ENCODE results near the gene LAIR1.

The LAIR1 gene

DNA sequence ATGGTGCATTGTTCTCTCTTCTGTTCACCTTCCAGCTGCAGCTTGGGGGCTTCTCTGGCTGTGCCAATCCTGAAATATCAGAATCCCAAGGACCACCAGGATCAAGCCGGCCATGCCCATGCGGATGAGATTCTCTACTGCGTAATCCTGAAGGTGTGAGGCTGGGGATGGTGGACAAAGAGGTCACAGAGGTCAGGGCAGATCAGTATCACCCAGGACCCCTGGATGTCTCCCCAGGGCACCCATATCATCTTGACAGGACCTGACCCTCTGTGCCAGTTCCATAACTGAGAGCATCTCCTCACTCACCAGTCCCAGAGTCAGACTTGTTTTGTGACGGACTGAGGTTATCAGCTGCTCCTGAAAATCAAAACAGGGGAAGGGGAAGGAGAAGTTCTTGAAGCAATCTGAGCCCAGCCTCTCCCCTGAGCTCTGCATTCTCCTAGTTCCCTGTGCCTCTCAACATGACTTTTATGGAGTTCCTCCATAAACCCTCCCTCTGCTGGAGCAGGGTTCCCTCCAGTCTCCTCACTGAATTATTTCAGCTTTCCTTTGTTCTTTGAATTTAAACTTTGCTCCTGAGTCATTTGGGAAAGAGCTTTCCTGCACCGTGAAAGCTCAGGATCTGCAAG is 57.2 kb downstream of the LAIR1 start:
- Histone ChIP-seq H4K20me1 (ENCODE audit: insufficient read depth, low read length) (no peaks in the 10 kb centered on the region), H3F3A (ENCODE audit: insufficient read depth, low read length) (no peaks in the 10 kb centered on the region), H3K27ac (ENCODE audit: low read length) (no peak overlapping the region), H2AFZ (ENCODE audit: low read length) (no peak overlapping the region), H3K9me2 (replicated peaks; ENCODE audit: insufficient read depth, low read length) (no peaks in the 10 kb centered on the region), H3K79me2 (ENCODE audit: low read length) (no peaks in the 10 kb centered on the region), H3K4me1 (ENCODE audit: low read length) (no peaks in the 10 kb centered on the region), H3K9ac (ENCODE audit: low read length) (no peak overlapping the region), H3K4me2 (ENCODE audit: low read depth, low read length) (no peak overlapping the region), H3K36me3 (replicated peaks; ENCODE audit: insufficient read depth, low read length) (no peaks in the 10 kb centered on the region), H3K27me3 (replicated peaks; ENCODE audit: insufficient read depth, low read length) (peaks cover 63% of the 10 kb centered on the region), H3K4me3 (ENCODE audit: low read length) (no peak overlapping the region), H3K9me3 (replicated peaks; ENCODE audit: insufficient read depth, low read length) (no peaks in the 10 kb centered on the region)
- TF ChIP-seq EZH2 (optimal IDR thresholded peaks at IDR 0.05; ENCODE audit: low read depth, low read length) (no peak), EZH2phosphoT487 (IDR thresholded peaks at IDR 0.05; ENCODE audit: low read length) (no peak)
- TF ChIP-seq, protein P1, sequence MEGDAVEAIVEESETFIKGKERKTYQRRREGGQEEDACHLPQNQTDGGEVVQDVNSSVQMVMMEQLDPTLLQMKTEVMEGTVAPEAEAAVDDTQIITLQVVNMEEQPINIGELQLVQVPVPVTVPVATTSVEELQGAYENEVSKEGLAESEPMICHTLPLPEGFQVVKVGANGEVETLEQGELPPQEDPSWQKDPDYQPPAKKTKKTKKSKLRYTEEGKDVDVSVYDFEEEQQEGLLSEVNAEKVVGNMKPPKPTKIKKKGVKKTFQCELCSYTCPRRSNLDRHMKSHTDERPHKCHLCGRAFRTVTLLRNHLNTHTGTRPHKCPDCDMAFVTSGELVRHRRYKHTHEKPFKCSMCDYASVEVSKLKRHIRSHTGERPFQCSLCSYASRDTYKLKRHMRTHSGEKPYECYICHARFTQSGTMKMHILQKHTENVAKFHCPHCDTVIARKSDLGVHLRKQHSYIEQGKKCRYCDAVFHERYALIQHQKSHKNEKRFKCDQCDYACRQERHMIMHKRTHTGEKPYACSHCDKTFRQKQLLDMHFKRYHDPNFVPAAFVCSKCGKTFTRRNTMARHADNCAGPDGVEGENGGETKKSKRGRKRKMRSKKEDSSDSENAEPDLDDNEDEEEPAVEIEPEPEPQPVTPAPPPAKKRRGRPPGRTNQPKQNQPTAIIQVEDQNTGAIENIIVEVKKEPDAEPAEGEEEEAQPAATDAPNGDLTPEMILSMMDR (IDR thresholded peaks at IDR 0.05; ENCODE audit: low read length) = no peak
- DNase-seq = no peak

DNA sequence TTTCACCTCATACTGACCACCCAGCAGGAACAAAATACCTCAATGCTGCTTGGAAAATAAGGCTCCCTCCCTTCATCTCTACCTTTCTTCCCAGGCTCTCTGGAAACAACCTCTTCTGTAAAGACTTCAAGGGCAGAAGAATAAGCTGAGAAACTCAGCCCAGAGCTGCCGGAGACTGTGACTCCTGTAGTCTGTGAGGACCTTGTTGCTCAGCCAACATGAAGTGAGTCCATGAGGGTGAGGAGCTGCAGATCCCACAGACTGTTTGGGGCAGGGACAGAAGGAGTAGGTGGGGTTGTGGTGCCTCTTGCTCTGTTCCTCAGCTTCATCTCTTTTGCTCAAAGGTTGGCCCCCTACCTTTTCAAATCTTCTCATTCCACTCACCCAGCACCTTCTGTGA is 59.6 kb downstream of the LAIR1 start:
- H3K9me2 ChIP-seq (replicated peaks; ENCODE audit: insufficient read depth, low read length) = no peaks in the 10 kb centered on the region
- no peak overlapping the region for H3K4me3 ChIP-seq (ENCODE audit: low read length)
- no peaks in the 10 kb centered on the region for H3K4me1 ChIP-seq (ENCODE audit: low read length)
- H3K27me3 ChIP-seq (replicated peaks; ENCODE audit: insufficient read depth, low read length) = peaks cover 66% of the 10 kb centered on the region
- DNase-seq = no peak
- no peaks in the 10 kb centered on the region for H3F3A ChIP-seq (ENCODE audit: insufficient read depth, low read length)
- H3K79me2 ChIP-seq (ENCODE audit: low read length) = no peaks in the 10 kb centered on the region
- no peak for TF ChIP-seq EZH2 (optimal IDR thresholded peaks at IDR 0.05; ENCODE audit: low read depth, low read length)
- no peak for TF ChIP-seq EZH2phosphoT487 (IDR thresholded peaks at IDR 0.05; ENCODE audit: low read length)
- TF ChIP-seq, protein P1 (IDR thresholded peaks at IDR 0.05; ENCODE audit: low read length) = no peak
- no peak overlapping the region for H3K4me2 ChIP-seq (ENCODE audit: low read depth, low read length)
- H2AFZ ChIP-seq (ENCODE audit: low read length) = no peak overlapping the region
- no peak overlapping the region for H3K27ac ChIP-seq (ENCODE audit: low read length)
- H3K9me3 ChIP-seq (replicated peaks; ENCODE audit: insufficient read depth, low read length) = no peaks in the 10 kb centered on the region
- H3K9ac ChIP-seq (ENCODE audit: low read length) = no peak overlapping the region
- H3K36me3 ChIP-seq (replicated peaks; ENCODE audit: insufficient read depth, low read length) = no peaks in the 10 kb centered on the region
- no peaks in the 10 kb centered on the region for H4K20me1 ChIP-seq (ENCODE audit: insufficient read depth, low read length)

DNA sequence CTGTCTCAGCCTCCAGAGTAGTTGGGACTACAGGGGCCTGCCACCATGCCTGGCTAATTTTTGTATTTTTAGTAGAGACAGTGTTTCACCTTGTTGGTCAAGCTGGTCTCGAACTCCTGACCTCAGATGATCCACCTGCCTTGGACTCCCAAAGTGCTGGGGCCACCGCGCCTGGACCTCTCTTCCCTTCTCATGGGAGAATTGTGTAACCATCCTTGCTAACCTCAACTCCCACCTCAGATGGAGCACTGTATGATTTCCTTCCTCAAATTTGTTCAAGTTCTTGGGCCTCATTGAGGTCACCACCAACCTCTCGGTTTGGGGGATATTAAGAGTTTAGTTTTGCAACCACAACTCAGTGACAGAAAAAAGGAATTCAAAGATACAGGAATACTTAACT is 62.5 kb downstream of the LAIR1 start:
- Histone ChIP-seq H3K4me2 (ENCODE audit: low read depth, low read length) (no peak overlapping the region), H3F3A (ENCODE audit: insufficient read depth, low read length) (no peaks in the 10 kb centered on the region), H3K4me1 (ENCODE audit: low read length) (no peaks in the 10 kb centered on the region), H3K4me3 (ENCODE audit: low read length) (no peak overlapping the region), H3K36me3 (replicated peaks; ENCODE audit: insufficient read depth, low read length) (no peaks in the 10 kb centered on the region), H3K27ac (ENCODE audit: low read length) (no peak overlapping the region), H3K9ac (ENCODE audit: low read length) (no peak overlapping the region), H3K9me3 (replicated peaks; ENCODE audit: insufficient read depth, low read length) (no peaks in the 10 kb centered on the region), H3K9me2 (replicated peaks; ENCODE audit: insufficient read depth, low read length) (no peaks in the 10 kb centered on the region), H2AFZ (ENCODE audit: low read length) (no peak overlapping the region), H3K27me3 (replicated peaks; ENCODE audit: insufficient read depth, low read length) (peaks cover 68% of the 10 kb centered on the region), H3K79me2 (ENCODE audit: low read length) (no peaks in the 10 kb centered on the region), H4K20me1 (ENCODE audit: insufficient read depth, low read length) (no peaks in the 10 kb centered on the region)
- no peak for TF ChIP-seq EZH2phosphoT487 (IDR thresholded peaks at IDR 0.05; ENCODE audit: low read length)
- TF ChIP-seq, protein P1 (IDR thresholded peaks at IDR 0.05; ENCODE audit: low read length) = no peak
- TF ChIP-seq EZH2 (optimal IDR thresholded peaks at IDR 0.05; ENCODE audit: low read depth, low read length) = no peak
- no peak for DNase-seq
